ENCODE data around the gene TCF19.
"Not testable (repeated sequence)": the region's sequence is repeated elsewhere in the genome, so short reads cannot be mapped to it uniquely, and the experiment has no call there.

The TCF19 gene

GRCh38 chr6:31183287-31183686 lies 24.9 kb downstream of the TCF19 start:
- not testable (repeated sequence) for DNase-seq (ENCODE audit: low read depth)

- DNase-seq (ENCODE audit: low read depth), result not testable (repeated sequence)
Measured at GRCh38 chr6:31183859-31184258, 25.5 kb downstream of the TCF19 start.

GRCh38 chr6:31185695-31186051 lies 27.3 kb downstream of the TCF19 start:
- DNase-seq (ENCODE audit: low read depth), result not testable (repeated sequence)

- DNase-seq (ENCODE audit: low read depth), result no peak
Measured at GRCh38 chr6:31186052-31186734, 27.8 kb downstream of the TCF19 start.

- no peak for DNase-seq (ENCODE audit: low read depth)
Measured at GRCh38 chr6:31187780-31188194, 29.4 kb downstream of the TCF19 start.

GRCh38 chr6:31189223-31189622 lies 30.8 kb downstream of the TCF19 start:
- DNase-seq (ENCODE audit: low read depth), result not testable (repeated sequence)

GRCh38 chr6:31190488-31190887 lies 32.1 kb downstream of the TCF19 start:
- no peak for DNase-seq (ENCODE audit: low read depth)

- DNase-seq (ENCODE audit: low read depth), result not testable (repeated sequence)
Measured at GRCh38 chr6:31192431-31193105, 34.2 kb downstream of the TCF19 start.

- DNase-seq (ENCODE audit: low read depth), result no peak
Measured at GRCh38 chr6:31193206-31193605, 34.8 kb downstream of the TCF19 start.

- DNase-seq (ENCODE audit: low read depth), result no peak
Measured at GRCh38 chr6:31194061-31194834, 35.9 kb downstream of the TCF19 start.

GRCh38 chr6:31195308-31195979 lies 37.1 kb downstream of the TCF19 start:
- DNase-seq (ENCODE audit: low read depth), result not testable (repeated sequence)

- not testable (repeated sequence) for DNase-seq (ENCODE audit: low read depth)
Measured at GRCh38 chr6:31196251-31197022, 38.0 kb downstream of the TCF19 start.

- peak; percentile 68 for DNase-seq (ENCODE audit: low read depth)
Measured at GRCh38 chr6:31197559-31198305, 39.3 kb downstream of the TCF19 start.

GRCh38 chr6:31199105-31199452 lies 40.7 kb downstream of the TCF19 start:
- DNase-seq (ENCODE audit: low read depth), result not testable (repeated sequence)

- DNase-seq (ENCODE audit: low read depth), result no peak
Measured at GRCh38 chr6:31202259-31203166, 44.1 kb downstream of the TCF19 start.

- DNase-seq (ENCODE audit: low read depth), result no peak
Measured at GRCh38 chr6:31203345-31203979, 45.1 kb downstream of the TCF19 start.

GRCh38 chr6:31204751-31205145 lies 46.4 kb downstream of the TCF19 start:
- DNase-seq (ENCODE audit: low read depth), result no peak

GRCh38 chr6:31205638-31206037 lies 47.2 kb downstream of the TCF19 start:
- no peak for DNase-seq (ENCODE audit: low read depth)

GRCh38 chr6:31208506-31208905 lies 50.1 kb downstream of the TCF19 start:
- no peak for DNase-seq (ENCODE audit: low read depth)

All from stimulated activated CD8-positive, alpha-beta memory T cell treated with anti-CD3 and anti-CD28 coated beads, Interleukin-15, amount 100 ng/mL, for 24 hours (primary cell).